Endothelial cell of hepatic sinusoid (primary cell): ENCODE measurements around the gene TBC1D14.

Source experiments
- in situ Hi-C: cut with HindIII; loops from 2 replicates; pipeline ENCODE4 v1.10.0; 2017; ENCODE audit warnings: low sequenced_read_pairs

The TBC1D14 gene

GRCh38 chr4:6926081-6926480 lies 16.5 kb downstream of the TBC1D14 start:
- in situ Hi-C loops, result no loop called here

- in situ Hi-C loops, result no loop called here
Observed at GRCh38 chr4:6926681-6927478, 17.3 kb downstream of the TBC1D14 start.

GRCh38 chr4:6928081-6928480 lies 18.5 kb downstream of the TBC1D14 start:
- in situ Hi-C loops, result no loop called here

DNA sequence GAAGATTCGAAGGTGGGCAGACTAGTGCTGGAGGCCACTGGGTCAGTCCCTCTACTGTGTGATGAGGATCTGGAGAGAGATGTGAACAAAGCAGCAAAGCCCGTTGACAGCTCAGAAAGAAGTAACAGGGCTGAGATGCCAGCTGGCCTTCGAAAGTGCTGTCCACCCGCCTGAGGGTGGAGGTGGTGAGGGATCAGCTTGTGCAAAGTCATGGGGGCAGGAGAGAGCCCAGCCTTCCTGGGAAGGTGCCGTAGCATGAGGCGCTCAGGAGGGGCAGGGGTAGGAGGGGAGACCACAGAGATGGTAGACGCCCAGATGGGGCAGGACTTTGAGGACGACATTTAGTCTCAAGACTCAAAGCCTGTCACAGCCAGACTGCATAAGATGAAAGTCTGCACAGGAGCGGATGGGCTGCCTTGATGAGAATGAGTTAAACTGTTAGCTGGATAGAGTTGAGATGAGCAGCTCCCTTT lies 19.7 kb downstream of the TBC1D14 start:
- in situ Hi-C loops, result no loop called here

DNA sequence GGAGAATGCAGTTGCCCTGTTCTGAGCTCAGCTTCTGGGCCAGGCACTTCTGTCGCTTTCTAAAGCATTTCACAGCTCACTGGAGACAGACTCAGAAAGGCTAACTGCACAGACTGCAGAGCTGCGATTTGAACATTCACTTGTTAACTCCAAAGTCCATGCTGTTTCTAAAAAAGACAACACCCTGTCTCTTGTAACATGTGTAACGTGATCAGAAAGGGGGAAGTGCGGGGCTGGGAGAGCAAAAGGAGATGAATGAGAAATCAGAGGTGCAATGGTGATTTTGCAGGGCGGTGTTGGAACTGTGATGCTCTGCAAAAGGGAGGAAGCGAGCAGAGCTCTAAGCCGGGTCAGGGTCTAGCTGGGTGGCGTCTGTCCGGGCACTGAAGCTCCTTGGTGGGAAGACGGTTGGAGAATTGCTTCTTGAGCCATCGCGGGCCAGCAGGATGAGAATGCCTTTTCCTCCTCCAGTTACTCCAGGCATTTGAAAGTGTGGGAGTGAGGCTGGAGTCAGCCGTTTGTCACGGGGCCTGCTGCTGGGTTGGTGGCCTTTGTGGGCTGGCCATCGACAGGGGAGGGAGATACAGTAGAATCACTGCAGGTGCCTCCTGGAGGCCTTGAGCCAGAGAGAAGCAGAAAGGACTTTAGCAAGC lies 20.3 kb downstream of the TBC1D14 start:
- in situ Hi-C loops, result no loop called here

DNA sequence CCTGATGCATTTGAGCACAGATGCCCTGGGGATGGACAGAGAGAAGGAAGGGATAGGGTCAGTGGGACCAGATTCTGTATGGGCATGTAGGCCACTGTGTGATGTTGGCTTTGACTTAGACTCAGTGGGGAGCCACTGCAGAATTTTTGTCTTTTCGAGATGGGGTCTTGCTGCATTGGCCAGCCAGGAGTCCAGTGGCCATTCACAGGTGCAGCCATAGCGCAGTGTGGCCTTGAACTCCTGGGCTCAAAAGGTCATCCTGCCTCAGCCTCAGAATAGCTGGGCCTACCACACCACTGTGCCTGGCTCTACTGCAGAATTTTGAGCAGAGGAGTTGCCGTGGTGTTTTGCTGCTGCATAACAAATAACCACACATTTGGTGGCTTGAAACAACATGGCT lies 22.8 kb downstream of the TBC1D14 start:
- in situ Hi-C loops, result no loop called here

DNA sequence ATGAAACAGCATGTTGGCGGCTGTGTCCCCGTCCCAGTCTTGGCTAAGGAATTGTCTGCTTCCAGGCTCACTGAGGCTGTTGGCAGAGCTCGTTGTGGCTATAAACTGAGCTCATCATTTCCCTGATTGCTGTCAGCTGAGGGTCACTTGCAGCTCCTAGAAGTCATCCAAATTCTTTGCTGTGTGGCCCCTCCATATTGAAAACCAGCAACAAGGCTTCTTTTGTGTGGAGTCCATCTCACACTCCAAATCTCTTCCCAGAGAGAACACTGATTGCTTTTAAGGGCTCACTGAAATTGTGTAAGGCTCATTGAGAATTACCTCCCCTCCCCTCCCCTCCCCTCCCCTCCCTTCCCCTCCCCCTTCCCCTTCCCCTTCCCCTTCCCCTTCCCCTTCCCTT lies 23.3 kb downstream of the TBC1D14 start:
- in situ Hi-C loops, result no loop called here

DNA sequence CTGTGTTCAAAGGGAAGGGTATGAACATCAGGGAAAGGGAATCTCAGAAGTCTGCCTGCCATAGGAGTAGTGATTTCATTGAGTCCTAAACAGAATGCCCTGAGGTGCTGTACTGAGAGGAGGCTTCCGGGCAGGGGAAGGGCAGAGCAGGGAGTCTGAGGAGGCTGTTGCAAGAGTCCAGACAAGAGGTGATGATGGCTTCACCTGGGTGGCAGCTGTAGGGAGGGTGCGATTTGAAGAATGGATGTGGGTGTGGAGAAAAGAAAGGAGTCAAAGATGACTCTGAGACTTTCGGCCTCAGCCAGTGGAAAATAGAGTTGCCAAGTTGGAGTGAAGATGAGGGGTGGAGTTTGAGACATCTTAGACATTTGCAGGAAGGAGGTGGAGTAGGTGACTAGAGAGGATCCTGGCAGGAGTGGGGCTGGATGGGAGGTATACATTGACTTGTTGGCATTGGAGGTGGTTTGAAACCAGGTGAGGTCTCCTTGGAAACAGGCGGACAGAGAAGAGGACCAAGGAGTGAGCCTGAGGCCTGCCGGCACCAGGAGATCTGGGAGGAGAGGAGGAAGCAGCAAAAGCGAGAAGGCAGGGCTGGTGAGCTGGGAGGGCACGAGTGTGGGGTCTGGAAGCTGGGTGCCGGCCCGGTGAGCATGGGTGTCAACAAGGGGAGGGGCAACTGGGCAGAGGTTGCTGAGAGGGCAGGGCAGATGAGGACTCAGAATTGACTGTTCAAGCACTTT lies 24.2 kb downstream of the TBC1D14 start:
- in situ Hi-C loops, result no loop called here

GRCh38 chr4:6935965-6936364 lies 26.3 kb downstream of the TBC1D14 start:
- in situ Hi-C loops, result no loop called here

DNA sequence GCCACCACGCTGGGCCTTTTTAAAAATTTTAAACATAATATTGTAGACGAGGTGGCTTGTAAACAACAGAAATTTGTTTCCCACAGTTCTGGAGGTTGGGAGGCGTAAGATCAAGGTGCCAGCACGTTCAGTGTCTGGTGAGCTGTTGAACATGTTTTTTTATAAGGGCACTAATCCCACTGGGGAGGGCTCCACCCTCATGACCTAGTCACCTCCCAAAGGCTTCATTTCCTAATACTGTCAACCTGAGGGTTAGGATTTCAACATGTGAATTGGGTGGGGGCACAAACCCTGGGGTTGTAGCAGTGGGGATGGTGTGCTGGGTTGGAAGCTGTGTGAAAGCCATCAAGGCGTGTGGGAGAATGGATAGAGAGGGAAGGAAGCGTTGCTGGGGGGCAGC lies 27.6 kb downstream of the TBC1D14 start:
- in situ Hi-C loops, result no loop called here

DNA sequence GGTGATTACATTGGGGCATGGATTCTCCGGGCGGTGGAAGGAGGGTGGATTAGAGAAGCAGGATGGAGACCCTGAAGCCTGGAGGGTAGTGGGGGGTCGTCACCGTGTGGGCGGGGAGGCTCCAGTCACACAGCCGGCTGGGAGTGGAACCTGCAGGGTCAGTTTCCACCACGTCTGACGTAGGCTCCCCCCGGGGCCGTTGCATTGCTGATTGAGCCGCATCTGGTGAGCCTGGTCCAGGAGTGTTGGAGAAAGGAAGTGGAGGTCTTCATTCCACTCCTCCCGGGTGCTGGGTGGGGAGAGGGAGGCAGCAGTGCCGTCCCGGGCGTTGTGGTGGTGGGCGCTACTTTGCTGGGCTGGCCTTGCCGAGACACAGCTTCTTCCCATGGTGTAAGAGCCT lies 28.1 kb downstream of the TBC1D14 start:
- in situ Hi-C loops, result no loop called here

- in situ Hi-C loops, result no loop called here
Observed at GRCh38 chr4:6938237-6938636, 28.6 kb downstream of the TBC1D14 start.

DNA sequence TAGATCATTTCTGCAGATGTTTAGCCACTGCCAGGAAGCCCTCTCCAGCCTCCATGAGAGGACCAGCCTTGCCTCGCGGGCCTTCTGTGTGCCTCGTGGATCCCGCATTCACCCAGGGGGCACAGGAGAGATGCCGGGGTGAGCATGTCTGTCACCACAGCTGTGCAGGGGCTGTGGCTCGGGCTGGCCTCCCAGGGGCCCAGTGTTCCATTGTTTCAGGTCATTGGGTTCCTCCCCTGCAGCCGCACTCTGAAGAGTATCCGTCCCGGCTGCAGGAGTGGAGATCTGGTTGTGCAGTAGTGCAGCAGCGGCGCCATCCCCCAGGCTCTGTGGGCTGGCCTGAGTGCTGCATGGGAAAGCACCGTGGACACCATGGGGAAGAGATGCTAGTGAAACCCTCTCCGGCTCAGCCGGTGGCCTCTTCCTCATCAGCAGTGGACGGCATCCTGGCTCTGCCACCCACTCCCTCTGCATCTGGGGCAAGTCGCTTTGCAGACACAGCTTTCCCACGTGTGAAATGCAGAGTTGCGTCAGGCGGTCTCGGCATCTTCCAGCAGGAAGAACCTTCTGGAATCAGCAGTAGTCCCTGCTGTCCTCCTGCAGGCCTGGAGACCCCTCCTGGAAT lies 29.1 kb downstream of the TBC1D14 start:
- in situ Hi-C loops, result no loop called here

GRCh38 chr4:6939761-6940743 lies 30.4 kb downstream of the TBC1D14 start:
- in situ Hi-C loops, result no loop called here

- in situ Hi-C loops, result no loop called here
Observed at GRCh38 chr4:6940744-6941137, 31.1 kb downstream of the TBC1D14 start.

GRCh38 chr4:6941796-6942195 lies 32.2 kb downstream of the TBC1D14 start:
- in situ Hi-C loops, result no loop called here

GRCh38 chr4:6942238-6942800 lies 32.7 kb downstream of the TBC1D14 start:
- in situ Hi-C loops, result no loop called here

DNA sequence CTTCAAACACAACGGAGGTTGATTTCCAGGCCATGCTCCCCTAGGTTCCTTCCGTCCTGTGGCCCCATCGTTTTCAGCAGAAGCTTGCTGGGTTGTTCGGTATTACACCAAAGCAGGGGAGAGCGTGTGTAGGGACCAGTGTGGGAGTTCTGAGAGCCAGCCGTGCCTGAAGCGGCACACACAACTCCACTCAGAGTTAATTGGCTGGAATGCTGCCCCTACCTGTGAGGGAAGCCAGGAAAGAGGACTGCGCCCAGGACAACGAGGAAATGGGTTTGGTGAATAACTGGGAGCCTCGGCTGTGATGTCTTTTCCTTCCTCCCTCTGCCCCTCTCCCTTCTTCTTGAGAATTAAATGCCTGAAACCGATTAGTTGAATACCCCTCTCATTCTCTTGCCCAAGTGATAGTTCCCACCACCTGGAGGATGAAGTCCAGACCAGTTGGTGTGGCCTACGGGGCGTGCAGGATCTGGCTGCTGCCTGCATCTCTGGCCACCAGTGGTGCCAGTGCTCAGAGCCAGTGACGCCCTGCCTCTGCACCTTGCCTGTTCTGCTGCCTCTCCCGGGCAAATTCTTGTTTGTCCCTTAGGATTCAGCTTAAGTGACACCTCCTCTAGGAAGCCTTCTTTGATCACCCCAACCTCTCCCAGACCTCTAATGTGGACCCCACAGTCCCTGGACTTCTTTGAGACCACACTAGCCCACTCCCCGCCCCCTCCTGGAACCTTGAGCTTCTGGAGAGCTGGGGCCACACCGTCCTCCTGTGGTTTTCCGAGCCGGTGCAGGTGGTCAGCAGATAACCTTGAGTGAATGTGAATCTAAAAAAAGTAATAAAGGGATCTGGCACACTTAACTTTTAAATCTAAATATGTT lies 33.6 kb downstream of the TBC1D14 start:
- in situ Hi-C loops, result no loop called here

GRCh38 chr4:6943885-6944225 lies 34.2 kb downstream of the TBC1D14 start:
- in situ Hi-C loops, result no loop called here
